Measurements from ENCODE around the gene OR5K4. TPM values are rescaled to one million over a fixed set of nuclear protein-coding genes. Genes with fewer than 3 reads are reported as not detected.

OR5K4 gene
- total and polyA plus RNA-seq, 2 of the 8 experiments (the other 6 are each of a cell fraction or from before 2014, with no cell fraction given) = not detected

DNA sequence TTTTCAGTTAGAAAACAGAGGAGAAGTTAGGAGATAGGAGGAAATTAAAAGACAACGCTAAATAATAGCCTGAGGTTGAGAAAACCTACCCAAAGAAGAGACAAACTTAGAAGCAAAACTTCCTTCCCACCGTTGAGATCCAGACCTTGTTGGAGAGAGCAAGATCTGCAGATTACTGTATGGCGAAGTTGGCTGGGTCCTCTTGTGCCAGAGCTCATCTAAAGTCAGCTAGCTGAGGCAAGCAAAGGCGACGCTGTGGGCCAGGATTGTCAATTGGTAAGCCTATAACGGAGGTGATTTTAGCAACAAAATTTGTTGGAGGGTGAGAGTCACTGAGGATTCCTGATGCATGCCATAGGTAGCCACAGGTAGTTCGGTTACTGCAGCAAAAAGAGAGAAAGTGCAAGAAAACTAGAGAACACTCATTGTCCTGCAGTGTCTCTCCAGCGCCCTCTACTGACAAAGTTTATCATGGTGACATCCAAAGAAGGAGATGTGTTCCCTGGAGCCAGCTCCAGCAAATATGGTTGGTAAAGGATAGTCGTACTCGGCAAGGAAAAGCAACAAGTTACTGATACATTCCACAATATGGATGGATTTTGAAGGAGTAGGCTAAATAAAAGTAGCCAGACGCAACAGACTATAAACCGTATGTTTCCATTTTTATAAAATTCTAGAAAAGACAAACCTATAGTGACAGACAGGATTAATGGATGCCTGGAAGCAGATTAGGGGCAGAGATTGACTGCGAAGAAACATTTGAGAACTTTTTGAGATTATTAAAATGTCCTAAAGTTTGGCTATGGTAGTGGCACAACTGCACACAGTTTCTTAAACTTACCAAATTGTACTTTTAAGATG, 9.8 kb upstream of the OR5K4 start:
- Histone ChIP-seq H4K5ac (ENCODE audit: insufficient read length, low read depth, low read length) (no peak overlapping the region), H3K14ac (ENCODE audit: insufficient read length) (no peak overlapping the region), H2BK12ac (ENCODE audit: low read depth, low read length) (no peak overlapping the region), H2BK5ac (ENCODE audit: low read depth, low read length) (no peak overlapping the region; the same call in 1 of the 2 replicates), H3K9me3 (ENCODE audit: insufficient read depth in 2 of 2, low read depth in 1 of 2, low read length in 1 of 2) (no peaks in the 10 kb centered on the region), H3K4me1 (replicated peaks in 1 of 4; ENCODE audit: control insufficient read depth in 3 of 4, insufficient read depth in 4 of 4, low read length in 3 of 4) (no peaks in the 10 kb centered on the region), H3K79me2 (ENCODE audit: control insufficient read depth in 1 of 2, insufficient read depth in 2 of 2, low read length in 2 of 2) (no peaks in the 10 kb centered on the region), H3K27ac (ENCODE audit: low read depth, low read length) (no peak overlapping the region), H4K8ac (ENCODE audit: extremely low read depth, insufficient read depth, low read length) (no peak overlapping the region), H2AFZ (ENCODE audit: low read length) (0 out of 2 replicates have a peak overlapping the region, but pooled peaks have one; percentile 54), H3K9ac (replicated peaks in 1 of 4; ENCODE audit: extremely low read depth in 1 of 4, low read depth in 3 of 4, low read length in 3 of 4) (no peak overlapping the region), H2BK20ac (ENCODE audit: low read length) (no peak overlapping the region; the same call in 1 of the 2 replicates), H4K20me1 (replicated peaks in 1 of 2; ENCODE audit: control insufficient read depth in 1 of 2, insufficient read depth in 2 of 2, low read length in 2 of 2) (no peaks in the 10 kb centered on the region), H3K36me3 (ENCODE audit: control insufficient read depth in 2 of 4, insufficient read depth in 4 of 4, low read length in 3 of 4) (no peaks in the 10 kb centered on the region), H3K18ac (ENCODE audit: extremely low read depth, low read length) (no peak overlapping the region), H3K23ac (ENCODE audit: insufficient read length) (no peak overlapping the region), H3K4me3 (ENCODE audit: extremely low read depth in 1 of 4, insufficient read depth in 2 of 4, low read depth in 3 of 4, low read length in 4 of 4) (no peak overlapping the region), H2BK120ac (replicated peaks; ENCODE audit: low read depth, low read length) (no peak overlapping the region), H3K27me3 (replicated peaks in 1 of 4; ENCODE audit: control insufficient read depth in 3 of 4, extremely low read depth in 1 of 4, insufficient read depth in 3 of 4, low read length in 3 of 4) (no peaks in the 10 kb centered on the region), H4K91ac (replicated peaks; ENCODE audit: insufficient read length, low read length) (no peak overlapping the region), H2AK5ac (ENCODE audit: low read depth, low read length) (no peak overlapping the region), H3K56ac (replicated peaks; ENCODE audit: insufficient read length, low read depth, low read length) (no peak overlapping the region), H3K79me1 (ENCODE audit: low read depth, low read length) (no peaks in the 10 kb centered on the region), H3K4ac (replicated peaks; ENCODE audit: insufficient read length, low read depth, low read length) (no peak overlapping the region), H3K23me2 (ENCODE audit: low read depth, low read length) (no peaks in the 10 kb centered on the region), H3K4me2 (ENCODE audit: insufficient read depth in 1 of 2, low read depth in 2 of 2, low read length in 2 of 2) (no peak overlapping the region), H2BK15ac (ENCODE audit: low read length) (no peak overlapping the region)
- peak in 1 of 2 experiments; percentile 76 for DNase-seq (ENCODE audit: low read depth in 1 of 2, low spot score in 2 of 2)
- WGBS, 2 experiments (ENCODE audit: extremely low coverage in 1 of 2, insufficient coverage in 1 of 2, insufficient read length in 1 of 2, insufficient replicate concordance in 2 of 2, low coverage in 1 of 2, low lambda C conversion rate in 2 of 2, missing lambda C conversion rate in 1 of 2) = 60% methylated on average over 13 of the region's 13 CpGs; no CpG with 5 or more reads in 1 of the 2 experiments
- TF ChIP-seq NANOG (IDR thresholded peaks at IDR 0.05; ENCODE audit: insufficient read depth, low read depth, low read length, poor library complexity, severe bottlenecking) = no peak
- no peak for TF ChIP-seq SIRT6 (IDR thresholded peaks at IDR 0.05; ENCODE audit: low read length)
- TF ChIP-seq CTCF (IDR thresholded peaks at IDR 0.05; ENCODE audit: control extremely low read depth in 1 of 3, insufficient read depth in 1 of 3, low read depth in 1 of 3, low read length in 3 of 3) = peak in 2 of 3 experiments; percentile 80 to 90; a peak in 3 of 4 replicates
- TF ChIP-seq YY1 (IDR thresholded peaks at IDR 0.05; ENCODE audit: low read depth, low read length) = peak; percentile 40
- no peak for TF ChIP-seq BACH1 (IDR thresholded peaks at IDR 0.05; ENCODE audit: low read length)
- TF ChIP-seq RAD21 (IDR thresholded peaks at IDR 0.05 in 1 of 2, conservative IDR thresholded peaks at IDR 0.05 in 1 of 2; ENCODE audit: low read depth in 2 of 2, low read length in 2 of 2) = peak; percentile 86 to 89
- peak; percentile 94 for FAIRE-seq
- POLR2A ChIA-PET (ENCODE audit: partially characterized antibody) = interaction anchor here (3.0 kb wide), 1 partner anchor 18 kb away, joined by 16 read pairs; no protein-coding TSS in a partner anchor
- CTCF ChIA-PET (ENCODE audit: partially characterized antibody) = interaction anchor here (0.6 to 5.5 kb wide), 25 partner anchors 10 to 656 kb away, joined by 3 to 65 read pairs (median 3); no protein-coding TSS in a partner anchor

All from H1 (cell line).